ENCODE measurements around the gene SYT17.
A peak's percentile ranks its signal among the peaks of the same experiment; 100 is the strongest.

SYT17 gene

GRCh38 chr16:19132898-19133297 is 35.1 kb upstream of the SYT17 start:
- no peak for DNase-seq (ENCODE audit: low read depth)
- no peak for TF ChIP-seq CTCF (conservative IDR thresholded peaks at IDR 0.05; ENCODE audit: low read depth, low read length)
- H3K4me3 ChIP-seq (ENCODE audit: low read depth, low read length), result no peak overlapping the region

DNA sequence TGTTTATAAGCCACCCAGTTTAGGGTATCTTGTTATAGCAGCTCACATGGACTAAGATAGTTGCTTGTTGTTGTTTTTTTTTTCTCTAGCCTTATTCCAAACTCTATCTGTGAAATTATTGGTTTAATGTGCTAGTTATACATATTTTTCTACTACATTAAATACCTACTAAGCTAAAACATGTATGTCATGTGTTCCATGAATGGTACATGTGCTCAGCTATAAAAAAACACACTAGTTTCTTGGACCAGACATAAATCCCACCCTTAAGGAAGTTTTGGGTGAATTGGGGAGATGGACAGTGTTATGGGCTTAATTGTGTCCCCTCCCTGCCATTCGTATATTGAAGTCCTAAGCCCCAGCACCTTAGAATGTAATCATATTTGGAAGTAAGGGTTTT is 34.4 kb upstream of the SYT17 start:
- no peak overlapping the region for H3K4me3 ChIP-seq (ENCODE audit: low read depth, low read length)
- no peak for DNase-seq (ENCODE audit: low read depth)
- TF ChIP-seq CTCF (conservative IDR thresholded peaks at IDR 0.05; ENCODE audit: low read depth, low read length), result no peak

GRCh38 chr16:19135201-19135842 is 32.7 kb upstream of the SYT17 start:
- TF ChIP-seq CTCF (conservative IDR thresholded peaks at IDR 0.05; ENCODE audit: low read depth, low read length), result no peak
- H3K4me3 ChIP-seq (ENCODE audit: low read depth, low read length), result no peak overlapping the region
- DNase-seq (ENCODE audit: low read depth), result no peak

- TF ChIP-seq CTCF (conservative IDR thresholded peaks at IDR 0.05; ENCODE audit: low read depth, low read length), result no peak
- peak; percentile 33 for DNase-seq (ENCODE audit: low read depth)
Observed at GRCh38 chr16:19135896-19136438, 32.1 kb upstream of the SYT17 start.

DNA sequence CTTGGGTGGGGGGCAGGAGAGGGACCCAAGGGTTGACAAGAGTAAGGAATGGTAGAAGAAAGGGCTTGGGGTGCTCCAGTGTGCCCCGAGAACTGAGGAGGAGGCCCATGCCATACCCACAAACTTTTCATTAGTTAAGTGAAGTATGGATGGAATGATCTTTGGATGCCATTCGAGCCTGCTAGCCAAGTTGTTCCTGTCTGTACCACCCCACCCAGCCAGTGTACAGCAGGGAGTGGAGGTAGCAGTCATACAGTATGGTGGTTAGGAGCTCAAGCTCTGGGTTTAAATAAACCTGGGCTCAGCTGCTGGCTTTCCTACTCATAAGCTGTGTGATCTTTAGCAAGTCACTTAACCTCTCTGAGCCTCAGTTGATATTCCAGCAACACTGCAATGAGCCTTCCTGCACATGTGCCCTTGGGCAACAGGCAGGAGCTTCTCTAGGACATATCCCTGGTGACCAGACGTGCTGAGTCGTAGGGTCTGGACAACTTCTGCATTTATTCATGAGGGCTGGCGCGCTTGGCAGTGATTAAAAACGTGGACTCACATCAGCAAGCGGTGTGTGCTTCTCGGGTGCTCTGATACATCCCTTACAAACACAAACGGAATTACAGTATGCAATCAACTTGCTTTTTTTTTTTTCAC is 31.4 kb upstream of the SYT17 start:
- peak; percentile 56 for DNase-seq (ENCODE audit: low read depth)
- no peak for TF ChIP-seq CTCF (conservative IDR thresholded peaks at IDR 0.05; ENCODE audit: low read depth, low read length)
- no peak overlapping the region for H3K4me3 ChIP-seq (ENCODE audit: low read depth, low read length)

More at GRCh38 chr16:19135896-19136438, 32.1 kb upstream of the SYT17 start:
- no peak overlapping the region for H3K4me3 ChIP-seq (ENCODE audit: low read depth, low read length)

DNA sequence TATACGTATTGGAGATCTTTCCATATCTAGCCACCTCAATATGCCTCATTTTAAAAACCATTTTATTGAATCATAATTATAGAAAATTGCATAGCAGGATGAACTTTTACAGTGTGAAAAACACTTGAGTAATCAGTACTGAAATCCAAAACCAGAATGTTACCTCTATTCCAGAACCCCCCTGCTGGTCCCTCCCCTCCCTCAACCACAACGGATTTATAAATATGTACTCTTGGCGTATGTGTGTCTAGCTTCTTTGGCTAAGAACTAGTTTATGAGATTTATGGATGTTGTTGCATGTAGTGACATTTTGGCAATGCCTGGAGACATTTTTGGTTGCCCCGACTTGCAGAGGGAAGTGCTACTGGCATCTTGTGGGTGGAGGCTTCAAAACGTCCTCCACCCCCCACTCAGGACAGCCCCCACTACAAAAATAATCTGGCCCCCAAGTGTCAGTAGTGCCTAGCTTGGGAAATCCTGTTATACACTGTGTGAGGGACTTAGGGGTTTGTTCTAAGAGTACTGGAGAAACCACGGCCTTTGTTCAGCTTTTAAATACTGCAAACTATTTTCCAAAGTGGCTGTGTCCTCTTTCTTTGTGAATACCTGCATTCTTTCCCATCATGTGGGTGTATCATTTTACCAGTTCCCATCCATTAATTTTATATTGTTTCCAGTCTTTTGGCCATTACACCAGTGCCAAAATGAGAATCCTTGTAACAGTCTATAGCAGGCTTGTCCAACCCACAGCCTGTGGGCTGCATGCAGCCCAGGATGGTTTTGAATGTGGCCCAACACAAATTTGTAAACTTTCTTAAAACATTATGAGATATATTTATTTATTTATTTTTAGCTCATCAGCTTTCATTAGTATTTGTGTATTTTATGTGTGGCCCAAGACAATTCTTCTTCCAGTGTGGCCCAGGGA is 30.6 kb upstream of the SYT17 start:
- DNase-seq (ENCODE audit: low read depth), result peak; percentile 81
- no peak overlapping the region for H3K4me3 ChIP-seq (ENCODE audit: low read depth, low read length)
- TF ChIP-seq CTCF (conservative IDR thresholded peaks at IDR 0.05; ENCODE audit: low read depth, low read length), result no peak

All from choroid plexus epithelial cell (primary cell).